GM19468 (cell line): Measurements from ENCODE around the gene KMT2E.

Experiments used
- ATAC-seq: cut with Tn5 transposase; IDR thresholded peaks from one replicate; pipeline ENCODE4 v1.9.1; 2021; ENCODE audit warnings: mild to moderate bottlenecking, moderate library complexity, moderate number of reproducible peaks; ENCODE audit not compliant: unreplicated experiment; ENCODE audit errors: extremely low read depth

Gene KMT2E

GRCh38 chr7:105055621-105056020 is 41.6 kb downstream of the KMT2E start:
- ATAC-seq: no peak

GRCh38 chr7:105057472-105057871 is 43.5 kb downstream of the KMT2E start:
- no peak for ATAC-seq

GRCh38 chr7:105060437-105060836 is 46.4 kb downstream of the KMT2E start:
- no peak for ATAC-seq

- ATAC-seq: no peak
Observed at GRCh38 chr7:105060923-105061322, 46.9 kb downstream of the KMT2E start.

GRCh38 chr7:105065104-105065503 is 51.1 kb downstream of the KMT2E start:
- ATAC-seq: no peak

- no peak for ATAC-seq
Observed at GRCh38 chr7:105067691-105068090, 53.7 kb downstream of the KMT2E start.

DNA sequence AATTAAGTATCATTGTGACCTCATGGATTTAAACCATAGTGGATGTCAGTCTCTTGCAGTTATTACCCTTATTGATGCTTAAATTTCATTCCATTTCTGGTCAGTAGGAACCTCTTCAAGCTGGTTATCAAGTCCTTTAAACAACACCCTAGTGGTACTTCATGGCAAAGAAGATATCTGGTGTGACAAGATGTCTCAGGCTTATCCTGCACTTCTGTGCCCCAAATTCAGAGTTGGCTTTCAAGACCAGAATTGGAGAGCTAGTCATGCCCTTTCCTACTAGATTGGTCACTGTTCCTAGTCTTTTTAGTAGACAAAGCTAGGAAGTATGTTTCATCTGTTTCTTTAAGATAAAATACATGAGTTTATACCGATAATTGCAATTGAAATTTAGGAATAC is 54.9 kb downstream of the KMT2E start:
- no peak for ATAC-seq

DNA sequence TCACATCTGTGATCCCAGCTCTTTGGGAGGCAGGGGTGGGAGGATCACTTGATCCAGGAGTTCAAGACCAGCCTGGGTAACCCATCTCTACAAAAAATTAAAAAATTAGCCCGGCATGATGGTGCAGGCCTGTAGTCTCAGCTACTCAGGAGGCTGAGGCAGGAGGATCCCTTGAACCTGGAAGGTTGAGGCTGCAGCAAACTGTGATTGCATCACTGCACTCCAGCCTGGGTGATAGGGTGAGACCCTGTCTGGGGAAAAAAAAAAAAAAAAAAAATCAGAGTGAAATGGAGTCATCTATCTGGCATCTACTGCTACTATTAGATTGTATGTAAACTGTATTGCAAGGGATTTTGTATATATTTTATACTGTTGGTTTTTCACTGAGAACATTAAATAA is 59.1 kb downstream of the KMT2E start:
- no peak for ATAC-seq

DNA sequence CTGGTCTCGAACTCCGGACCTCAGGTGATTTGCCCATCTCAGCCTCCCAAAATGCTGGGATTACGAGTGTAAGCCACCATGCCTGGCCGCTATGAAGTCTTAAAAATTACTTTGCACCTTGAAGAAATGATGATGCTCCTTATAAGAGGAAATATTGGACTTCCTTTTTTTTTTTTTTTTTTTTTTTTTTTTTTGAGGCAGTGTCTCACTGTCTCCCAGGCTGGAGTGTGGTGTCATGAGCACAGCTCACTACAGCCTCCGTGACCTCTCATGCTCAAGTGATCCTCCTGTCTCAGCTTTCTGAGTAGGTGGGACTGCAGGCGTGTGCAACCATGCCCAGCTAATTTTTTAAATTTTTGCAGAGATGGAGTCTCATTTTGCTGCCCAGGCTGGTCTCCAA is 65.3 kb downstream of the KMT2E start:
- no peak for ATAC-seq

DNA sequence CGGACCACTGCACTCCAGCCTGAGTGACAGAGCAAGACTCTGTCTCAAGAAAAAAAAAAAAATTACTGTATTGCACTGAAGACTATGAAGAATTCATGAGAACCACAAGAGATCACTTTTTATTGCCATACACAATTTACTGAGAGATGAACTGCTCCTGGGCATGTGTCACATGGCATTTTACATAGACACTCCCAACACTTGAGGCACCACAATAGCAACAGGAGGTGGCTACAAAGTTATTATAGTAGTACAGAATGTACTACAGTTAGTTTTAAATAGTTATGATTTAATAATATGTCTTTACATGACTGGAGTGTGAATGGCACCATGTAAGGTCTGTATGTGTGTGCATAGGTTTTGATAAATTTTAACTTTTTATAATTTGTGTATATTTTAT is 70.6 kb downstream of the KMT2E start:
- ATAC-seq: no peak

DNA sequence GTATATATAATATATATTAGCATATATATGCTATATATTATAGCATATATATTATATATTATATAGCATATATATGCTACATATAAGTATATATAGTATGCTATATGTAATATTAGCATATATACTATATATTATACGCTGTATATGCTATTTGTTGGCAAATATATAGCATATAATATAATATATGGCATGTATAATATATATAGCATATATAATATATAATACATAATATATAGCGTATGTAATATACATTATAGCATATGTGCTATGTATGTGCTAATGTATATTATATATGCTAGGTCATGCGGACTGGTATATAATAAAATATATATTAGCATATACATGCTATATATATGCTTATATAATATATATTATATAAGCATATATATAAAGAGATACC is 72.8 kb downstream of the KMT2E start:
- no peak for ATAC-seq

GRCh38 chr7:105087981-105088380 is 74.0 kb downstream of the KMT2E start:
- ATAC-seq: no peak

DNA sequence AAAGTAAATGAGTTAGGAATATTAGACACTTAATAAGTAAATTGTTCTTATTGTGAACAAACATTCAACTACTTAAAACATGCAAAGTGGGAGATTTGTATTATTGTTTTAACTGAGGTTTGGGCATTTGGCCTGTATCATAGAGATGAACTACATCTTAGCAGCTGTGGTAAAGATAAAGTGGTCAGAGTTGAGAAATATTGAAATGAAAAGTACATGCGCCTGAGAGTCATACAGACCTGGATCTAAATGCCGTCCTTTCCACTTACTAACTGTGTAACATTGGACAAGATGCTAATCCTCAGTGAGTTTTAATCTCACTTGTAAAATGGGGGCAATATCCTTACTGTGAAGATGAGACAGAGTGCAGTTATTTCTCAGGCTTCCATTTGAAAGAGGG is 74.5 kb downstream of the KMT2E start:
- ATAC-seq: no peak

- ATAC-seq: no peak
Observed at GRCh38 chr7:105094966-105095365, 81.0 kb downstream of the KMT2E start.

GRCh38 chr7:105096306-105096705 is 82.3 kb downstream of the KMT2E start:
- ATAC-seq: no peak

- ATAC-seq: no peak
Observed at GRCh38 chr7:105097619-105098018, 83.6 kb downstream of the KMT2E start.

GRCh38 chr7:105098863-105099515 is 85.0 kb downstream of the KMT2E start:
- ATAC-seq: peak; percentile 56

GRCh38 chr7:105101864-105102263 is 87.9 kb downstream of the KMT2E start:
- ATAC-seq: no peak

- no peak for ATAC-seq
Observed at GRCh38 chr7:105102557-105103352, 88.8 kb downstream of the KMT2E start.

- ATAC-seq: no peak
Observed at GRCh38 chr7:105105579-105105978, 91.6 kb downstream of the KMT2E start.

DNA sequence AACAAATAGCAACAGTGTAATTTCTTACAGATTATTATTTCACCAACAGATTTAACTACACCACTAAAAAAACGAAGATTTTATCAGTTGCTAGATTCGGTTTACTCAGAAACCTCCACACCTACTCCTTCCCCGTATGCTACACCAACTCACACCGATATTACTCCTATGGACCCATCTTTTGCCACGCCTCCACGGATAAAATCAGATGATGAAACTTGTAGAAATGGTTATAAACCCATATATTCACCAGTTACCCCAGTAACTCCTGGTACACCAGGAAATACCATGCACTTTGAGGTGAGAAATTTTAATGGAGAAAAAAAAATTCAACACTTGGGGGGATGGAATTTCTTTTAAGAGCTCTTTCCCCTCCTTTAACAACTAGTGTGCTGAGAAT is 92.5 kb downstream of the KMT2E start:
- no peak for ATAC-seq

- ATAC-seq: no peak
Observed at GRCh38 chr7:105107458-105107857, 93.5 kb downstream of the KMT2E start.
